Activated CD4-positive, CD25-positive, alpha-beta regulatory T cell treated with anti-CD3 and anti-CD28 coated beads, Interleukin-2, amount 50 U/mL, for 72 hours (primary cell): ENCODE measurements around the gene ADAM29.
"Not testable (repeated sequence)": the region's sequence is repeated elsewhere in the genome, so short reads cannot be mapped to it uniquely, and the experiment has no call there.

ENCODE experiments used
- DNase-seq: peaks from one replicate; pipeline ENCODE4 v3.0.0; 2021

Gene ADAM29

DNA sequence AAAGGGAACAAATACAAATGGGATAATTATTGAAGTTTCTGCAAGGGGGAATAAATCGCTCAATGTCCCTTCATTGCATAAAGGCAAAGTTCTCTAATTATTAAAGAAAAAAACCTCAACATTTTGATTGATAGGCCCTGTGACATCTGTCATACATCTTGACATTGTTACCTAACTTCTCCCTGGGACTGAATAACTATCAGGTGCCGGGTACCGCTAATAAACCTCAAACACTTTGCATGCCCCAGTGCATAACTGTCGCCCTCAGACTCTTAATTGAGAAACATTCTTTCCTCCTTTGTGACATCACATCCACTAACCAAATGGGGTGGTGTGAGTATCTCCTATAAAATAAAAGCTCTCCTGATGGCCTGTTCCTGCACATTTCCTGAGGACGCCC lies at the start of gene ADAM29:
TSS of gene ADAM29 (plus strand) at position 301 of the 400 bp plus-strand sequence. CDS start 57,168 bp downstream, outside the sequence.
- DNase-seq = no peak

DNA sequence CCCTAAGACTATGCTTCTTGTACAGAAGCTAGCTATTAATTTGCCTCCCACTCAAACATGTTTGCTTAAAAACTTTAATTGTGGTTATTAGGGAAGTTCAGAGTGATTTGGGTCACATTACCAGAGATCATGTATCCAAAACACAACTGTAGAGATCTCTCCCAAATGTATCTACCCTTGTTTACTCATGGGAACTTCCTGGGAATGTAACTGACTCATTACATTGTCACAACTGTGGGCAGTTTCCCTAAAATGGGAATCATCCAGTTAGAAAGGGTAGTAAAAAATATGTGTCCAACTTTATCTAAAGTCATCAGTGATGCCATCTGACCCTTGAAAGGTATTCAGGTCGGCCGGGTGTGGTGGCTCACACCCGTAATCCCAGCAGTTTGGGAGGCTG lies 48.8 kb upstream of the ADAM29 start:
- DNase-seq = no peak

DNA sequence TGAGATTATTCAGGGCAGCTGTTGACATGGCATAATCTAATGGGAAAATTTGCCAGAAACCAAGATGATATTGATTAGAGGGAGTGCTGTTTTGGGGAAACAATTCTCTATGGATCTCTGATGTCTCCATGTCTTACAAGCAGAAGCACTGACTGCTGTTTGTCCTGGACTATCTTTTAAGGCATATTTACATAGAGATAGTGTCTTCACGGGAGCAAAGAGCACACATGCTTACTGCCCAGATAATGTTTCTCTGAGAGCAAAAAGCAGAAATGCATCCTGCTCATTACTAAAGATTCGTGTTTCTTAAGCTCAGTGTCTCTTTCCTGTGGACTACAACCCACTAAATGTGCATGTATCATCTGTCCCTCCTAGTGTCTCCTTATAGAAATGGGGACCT lies 47.8 kb upstream of the ADAM29 start:
- DNase-seq = no peak

DNA sequence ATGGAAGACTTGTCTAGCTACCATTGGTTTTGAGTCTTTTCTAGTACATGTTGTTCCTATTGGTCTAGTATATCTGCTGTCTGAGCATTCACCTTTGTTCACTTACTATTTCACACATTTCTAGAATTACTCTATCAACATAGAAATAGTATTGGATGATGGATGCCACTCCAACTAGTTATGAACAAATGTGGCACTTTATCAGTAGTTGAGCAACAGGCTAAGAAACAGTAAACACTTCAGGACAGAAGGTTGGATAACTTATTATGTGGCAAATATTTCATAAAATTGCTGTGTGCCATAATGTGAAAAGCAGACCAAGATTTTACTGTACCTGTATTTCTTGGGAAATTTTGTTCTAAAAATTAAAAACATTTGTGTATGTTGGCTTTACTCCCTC lies 46.8 kb upstream of the ADAM29 start:
- DNase-seq = no peak

DNA sequence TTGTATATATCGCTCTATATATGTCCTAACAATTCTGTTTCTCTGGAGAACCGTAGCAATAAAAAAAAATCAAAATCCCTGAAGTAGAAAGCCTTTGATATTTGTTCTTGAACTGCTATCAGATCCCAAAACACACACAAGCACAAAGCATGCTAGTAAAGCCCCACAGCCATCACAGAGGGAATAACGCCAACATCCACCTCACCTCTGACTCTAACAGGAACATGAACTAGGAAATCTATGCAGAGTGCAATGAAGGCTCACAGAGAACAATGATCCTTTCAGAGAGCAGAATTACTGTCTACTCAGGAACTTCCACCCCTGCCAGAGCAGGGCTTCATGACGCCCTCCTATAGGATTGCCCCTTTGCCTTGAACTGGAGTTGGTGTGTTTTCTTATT lies 45.0 kb upstream of the ADAM29 start:
- DNase-seq = not testable (repeated sequence)

DNA sequence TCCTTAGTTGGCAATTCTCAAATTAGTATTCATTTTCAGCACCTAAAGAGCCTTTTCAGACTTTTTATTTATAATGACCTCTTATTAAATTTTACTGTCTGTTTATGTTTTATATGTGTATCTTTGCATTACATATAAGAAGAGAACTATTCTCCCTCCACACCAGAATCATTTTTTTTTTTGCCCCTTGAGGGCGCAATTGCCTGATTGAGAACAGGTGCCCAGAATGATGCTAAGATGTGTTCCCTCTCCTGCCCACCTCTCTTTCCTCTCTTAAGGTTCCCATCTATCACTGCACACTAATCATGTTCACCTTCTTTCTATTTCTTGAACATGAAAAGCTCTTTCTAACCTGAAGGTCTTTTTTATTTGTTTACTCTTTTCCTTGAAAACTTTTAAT lies 44.2 kb upstream of the ADAM29 start:
- no peak for DNase-seq

DNA sequence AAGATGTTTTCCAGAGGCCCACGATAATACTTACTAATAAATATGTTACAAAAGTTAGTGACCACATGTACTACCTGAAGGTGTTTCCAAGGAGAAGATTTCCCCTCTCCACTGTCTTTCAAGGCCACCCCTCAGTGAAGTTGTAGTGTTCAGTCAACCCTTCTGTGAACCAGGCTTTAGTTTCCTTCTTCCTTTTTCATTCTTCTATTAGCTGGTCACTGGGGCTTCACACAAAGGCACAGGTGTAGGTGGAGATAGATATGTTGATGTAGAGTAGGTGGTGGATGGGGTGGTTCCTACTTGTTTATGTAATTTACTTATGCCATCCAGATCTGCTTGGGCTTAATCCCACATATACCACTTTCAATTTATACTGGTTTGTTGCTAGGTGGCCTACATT lies 43.3 kb upstream of the ADAM29 start:
- DNase-seq = no peak

DNA sequence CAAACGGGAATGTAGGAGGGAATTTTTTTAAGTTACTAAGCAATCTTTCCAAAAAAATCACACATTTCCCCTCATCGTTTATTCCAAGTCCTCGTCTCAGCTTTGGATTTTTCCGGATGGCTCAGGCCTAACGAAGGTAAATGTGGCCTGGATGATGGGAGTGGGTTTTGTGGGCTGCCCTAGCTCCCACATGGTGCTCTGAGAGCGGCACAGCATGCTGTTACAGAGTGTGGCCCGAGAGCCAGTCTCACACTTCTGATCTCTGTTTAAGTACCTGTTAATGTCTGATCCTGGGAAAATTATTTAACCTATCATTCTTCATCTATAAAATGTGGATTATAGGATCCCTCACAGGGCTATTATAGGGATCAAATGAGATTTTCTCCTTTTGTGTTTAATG lies 38.2 kb upstream of the ADAM29 start:
- no peak for DNase-seq

DNA sequence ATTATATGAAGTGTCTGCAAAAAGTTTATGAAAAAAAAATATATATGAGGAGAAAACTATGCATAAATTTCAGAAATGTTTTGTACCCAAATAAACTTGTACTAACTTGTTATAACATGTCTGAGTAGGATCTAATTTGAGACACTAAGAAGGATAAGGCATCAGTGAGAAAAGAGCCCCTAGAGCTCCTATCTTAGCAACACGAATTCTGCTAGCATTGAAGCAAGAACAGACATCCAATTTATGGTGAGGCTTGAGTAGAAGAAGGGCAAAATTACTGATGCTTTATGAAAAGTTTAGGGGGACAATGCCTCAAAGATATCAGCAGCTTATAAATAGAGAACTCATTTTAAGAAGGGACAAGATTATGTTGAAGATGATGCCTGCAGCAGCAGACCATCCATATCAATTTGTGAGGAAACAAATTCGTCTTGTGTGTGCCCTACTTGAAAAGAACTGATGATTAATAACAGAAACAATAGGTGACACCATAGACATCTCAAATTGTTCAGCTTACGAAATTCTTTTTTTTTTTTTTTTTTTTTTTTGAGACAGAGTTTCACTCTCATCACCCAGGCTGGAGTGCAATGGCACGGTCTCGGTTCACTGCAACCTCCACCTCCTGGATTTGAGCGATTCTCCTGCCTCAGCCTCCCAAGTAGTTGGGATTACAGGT lies 35.7 kb upstream of the ADAM29 start:
- no peak for DNase-seq

DNA sequence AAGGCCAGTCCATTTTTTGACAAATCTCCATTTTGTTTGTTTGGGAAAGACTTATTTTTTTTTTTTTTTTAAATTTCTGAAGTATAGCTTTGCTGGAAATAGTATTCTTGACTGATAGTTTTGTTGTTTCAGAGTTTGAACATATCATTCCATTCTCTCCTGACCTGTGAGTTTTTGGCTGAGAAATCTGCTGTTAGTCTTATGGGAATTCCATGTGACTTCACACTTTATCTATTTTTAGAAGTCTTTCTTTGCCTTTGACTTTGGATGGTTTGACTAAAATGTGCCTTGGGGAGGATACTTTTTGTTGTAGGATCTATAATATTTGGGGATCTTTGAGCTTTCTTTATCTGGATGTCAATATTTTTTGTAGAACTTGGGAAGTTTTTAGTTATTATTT lies 10.7 kb upstream of the ADAM29 start:
- no peak for DNase-seq

DNA sequence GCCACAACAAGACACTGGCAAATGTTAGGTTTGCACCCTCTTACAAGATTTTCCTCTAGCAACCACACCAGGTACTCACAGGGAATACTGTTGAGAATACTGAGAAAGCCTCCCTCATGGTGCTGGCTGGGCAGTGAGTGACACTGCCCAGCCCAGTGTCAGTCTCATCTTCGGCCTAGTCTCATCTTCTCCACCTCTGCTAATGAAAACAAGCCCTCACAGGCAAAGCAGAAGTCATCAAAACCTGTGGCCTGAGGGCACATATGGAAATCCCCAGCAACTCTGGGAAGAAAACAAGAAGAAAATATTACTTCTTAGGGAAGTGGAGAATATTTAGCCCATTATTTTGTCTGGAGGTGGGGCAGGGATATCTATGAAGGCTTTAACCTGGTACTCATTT lies 7.9 kb upstream of the ADAM29 start:
- no peak for DNase-seq

DNA sequence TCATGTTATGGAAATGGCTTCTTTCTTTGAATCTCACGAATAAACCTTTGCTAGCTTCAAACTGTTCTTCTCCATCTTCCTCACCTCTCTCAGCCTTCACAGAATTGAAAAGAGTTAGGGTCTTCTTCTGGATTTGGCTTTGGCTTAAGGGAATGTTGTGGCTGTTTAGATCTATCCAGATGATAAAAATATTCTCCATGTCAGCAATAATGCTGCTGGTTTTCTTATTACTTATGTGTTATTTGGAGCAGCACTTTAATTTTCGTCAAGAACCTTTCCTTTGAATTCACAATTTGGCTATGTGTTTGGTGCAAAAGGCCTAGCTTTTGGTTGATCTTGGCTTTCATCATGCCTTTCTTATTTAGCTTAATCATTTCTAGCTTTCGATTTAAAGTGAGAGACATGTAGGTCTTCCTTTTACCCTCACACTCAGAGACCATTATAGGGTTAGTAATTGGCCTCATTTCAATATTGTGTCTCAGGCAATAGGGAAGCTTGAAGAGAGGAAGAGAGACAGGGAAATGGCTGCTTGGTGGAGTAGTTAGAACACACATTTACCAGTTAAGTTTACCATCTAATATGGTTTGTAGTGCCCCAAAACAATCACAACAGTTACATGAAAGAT lies 5.1 kb upstream of the ADAM29 start:
- DNase-seq = no peak

DNA sequence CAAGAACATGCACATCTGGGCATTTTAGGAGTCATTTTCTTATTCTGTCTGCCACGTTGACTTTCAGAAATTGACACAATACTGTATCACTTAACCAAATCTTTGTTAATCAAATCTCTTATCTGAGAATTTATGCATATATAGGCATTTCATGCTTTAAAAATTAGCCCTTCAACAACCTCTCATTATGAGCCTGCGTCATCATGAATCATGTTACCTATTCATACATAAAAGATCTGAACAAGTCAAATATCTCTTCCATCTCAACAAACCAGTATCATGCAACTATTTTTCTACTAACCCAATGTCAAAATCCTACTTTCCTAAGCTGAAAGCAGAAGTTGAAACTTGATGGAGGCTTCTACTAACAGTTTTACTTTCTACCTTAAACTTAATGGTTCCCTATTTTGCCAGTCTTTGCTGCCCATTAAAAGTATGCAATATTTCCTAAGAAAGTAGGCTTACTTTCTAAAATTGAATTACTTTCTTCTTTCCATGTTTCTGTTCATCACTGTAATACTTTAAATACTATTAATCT lies 1.8 kb downstream of the ADAM29 start:
- no peak for DNase-seq

DNA sequence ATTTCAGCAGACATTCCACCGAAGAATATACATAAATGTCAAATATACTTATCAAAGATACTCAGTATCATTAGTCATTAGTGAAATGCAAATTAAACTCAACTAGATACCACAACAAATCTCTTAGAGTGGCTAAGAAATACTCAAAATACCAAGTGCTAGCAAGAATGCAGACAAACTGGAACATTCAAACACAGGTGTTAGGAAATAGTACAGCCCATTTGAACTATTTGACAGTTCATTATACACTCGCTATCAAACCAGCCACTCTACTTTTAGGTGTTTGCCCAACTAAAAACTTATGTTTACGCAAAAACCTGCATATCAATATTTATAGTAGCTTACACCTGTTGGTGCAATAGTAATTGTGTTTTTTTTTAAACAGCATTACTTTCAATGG lies 8.8 kb downstream of the ADAM29 start:
- DNase-seq = no peak

DNA sequence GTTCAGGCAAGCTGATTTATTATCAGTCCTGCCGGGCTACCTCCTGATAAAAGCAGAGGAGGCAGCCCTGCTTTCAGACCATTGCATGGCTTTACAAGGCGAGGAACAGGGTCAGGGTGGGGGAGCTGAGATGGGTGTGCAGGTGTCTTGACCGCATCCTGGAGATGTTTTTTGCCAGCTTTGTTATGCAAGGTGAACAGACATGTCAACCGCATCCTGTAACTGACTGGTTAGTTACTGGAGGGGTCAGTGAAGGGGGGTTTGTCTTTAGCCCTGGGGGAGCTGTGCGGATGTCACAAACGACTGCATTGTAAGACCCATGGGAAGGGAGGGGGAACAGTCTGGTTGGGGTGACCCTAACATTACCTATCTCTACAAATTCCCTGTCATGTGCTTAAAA lies 10.0 kb downstream of the ADAM29 start:
- no peak for DNase-seq

DNA sequence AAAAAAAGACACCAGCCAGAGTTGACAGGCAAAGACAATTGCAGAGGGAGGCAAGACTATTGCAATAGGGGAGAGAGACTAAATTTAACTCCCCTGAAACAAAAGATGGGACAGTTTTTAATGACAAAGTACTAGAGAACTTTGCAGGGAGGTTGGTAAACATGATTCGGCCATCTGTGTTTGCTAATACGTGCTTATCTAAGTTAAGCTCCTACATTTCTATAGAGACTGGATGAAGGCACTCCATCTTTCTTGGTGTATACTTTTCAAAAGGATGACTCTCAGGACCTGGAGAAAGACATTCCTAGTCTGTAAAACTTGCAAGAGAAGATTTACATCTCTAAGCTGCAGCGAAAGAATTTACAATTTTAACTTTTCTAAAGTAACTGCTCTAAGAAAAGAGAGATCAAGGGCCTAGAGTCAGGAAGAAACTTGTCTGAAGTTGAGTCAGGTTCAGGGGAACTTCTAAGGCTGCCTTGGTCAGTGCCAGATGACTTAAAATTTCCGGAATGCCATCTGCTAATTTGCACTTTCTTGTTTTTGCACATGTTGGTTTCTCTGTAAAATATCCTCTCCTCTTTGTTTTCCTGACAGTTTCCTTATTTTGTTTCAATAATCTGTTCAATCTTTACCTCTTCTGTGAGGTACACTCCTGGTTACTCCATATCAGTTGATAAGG lies 10.6 kb downstream of the ADAM29 start:
- DNase-seq = no peak

DNA sequence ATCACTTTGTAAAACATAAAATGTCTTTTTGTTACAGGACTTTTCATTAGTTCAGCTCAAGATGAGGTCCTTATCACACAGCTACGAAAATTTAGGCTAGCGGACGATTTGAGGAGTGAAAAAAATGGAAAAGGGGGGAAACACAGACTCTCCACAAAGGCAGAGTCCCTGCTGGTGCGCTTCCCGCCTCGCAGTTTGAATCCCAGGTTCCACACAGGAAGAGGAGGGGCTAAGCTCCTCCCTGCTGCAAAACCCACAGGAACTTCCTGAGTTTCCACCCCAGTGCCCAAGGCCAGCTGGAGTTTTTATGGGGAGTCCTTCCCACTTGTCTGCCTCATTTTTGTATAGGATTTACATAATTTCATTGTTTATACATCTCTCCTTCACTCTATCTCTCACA lies 11.2 kb downstream of the ADAM29 start:
- no peak for DNase-seq

DNA sequence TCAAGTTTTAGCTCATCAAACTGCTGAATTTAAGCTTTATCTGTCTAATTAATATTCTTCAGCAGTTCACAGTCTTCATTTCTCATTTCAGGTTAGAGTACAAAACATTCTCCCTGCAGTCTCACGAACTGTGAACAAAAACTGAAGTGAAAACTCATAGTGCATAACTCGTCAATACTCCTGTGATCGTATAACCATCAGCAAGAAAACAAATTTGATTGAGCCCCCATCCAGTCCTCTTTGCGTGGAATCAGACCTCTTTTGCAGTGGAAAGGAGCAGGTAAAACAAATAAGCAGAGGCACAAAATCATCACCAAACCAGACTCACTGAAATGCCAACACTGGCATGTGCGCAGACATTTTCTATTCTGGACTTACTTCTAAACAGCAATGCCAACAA lies 12.7 kb downstream of the ADAM29 start:
- no peak for DNase-seq

DNA sequence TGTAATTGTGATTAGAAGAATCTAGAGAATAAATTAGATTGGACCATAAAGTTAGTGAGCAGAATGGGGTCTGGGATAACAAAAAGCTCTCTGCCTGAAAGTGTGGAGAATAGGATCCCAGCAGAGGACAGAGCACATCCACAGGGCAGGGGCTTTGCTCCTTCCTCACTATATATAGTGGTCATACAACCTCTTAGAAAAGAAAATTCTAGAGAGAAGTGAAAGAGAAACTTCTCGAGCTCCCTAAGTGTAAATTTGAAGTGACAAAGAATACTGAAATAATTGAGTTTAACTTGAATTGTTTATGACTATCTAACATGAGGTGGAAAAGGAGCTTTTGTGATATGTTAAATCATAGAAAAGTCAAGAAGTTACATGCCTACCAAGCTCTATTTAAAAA lies 14.9 kb downstream of the ADAM29 start:
- DNase-seq = no peak

DNA sequence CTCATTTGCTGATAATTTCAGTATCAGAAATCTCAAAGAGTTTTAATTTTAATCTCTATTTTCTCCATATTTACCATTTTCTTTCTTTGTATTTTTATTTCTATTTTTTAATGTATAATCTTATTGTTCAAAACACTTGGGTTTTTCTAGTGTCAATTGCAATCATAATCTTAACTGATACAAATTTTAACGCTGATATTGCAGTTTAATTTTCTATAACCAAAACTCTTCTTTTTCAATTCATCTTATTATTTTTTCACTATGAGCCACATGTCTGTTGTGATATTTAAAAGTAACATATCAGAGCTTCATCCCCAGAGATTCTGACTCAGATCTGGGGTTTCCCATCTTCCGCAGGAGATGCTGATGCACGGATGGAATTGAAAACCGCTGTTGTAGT lies 16.2 kb downstream of the ADAM29 start:
- no peak for DNase-seq

DNA sequence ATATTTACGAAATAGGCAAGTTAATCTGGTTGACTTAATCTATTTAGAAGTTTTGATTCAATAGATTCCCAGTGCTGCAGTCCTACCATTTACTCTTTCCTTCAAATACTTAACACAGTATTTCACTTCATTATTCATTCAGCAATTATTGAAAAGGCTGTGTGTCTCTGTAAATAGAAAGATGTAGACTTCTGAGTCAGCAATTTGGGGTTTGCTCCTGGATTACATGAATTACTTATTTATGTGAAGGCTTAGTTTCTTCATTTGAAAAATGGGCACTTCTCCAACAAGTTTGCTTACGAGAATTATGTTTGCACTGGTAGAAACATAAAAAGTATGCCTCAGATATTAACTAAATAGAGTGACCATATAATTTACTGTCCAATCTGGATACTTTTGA lies 17.4 kb downstream of the ADAM29 start:
- DNase-seq = no peak

DNA sequence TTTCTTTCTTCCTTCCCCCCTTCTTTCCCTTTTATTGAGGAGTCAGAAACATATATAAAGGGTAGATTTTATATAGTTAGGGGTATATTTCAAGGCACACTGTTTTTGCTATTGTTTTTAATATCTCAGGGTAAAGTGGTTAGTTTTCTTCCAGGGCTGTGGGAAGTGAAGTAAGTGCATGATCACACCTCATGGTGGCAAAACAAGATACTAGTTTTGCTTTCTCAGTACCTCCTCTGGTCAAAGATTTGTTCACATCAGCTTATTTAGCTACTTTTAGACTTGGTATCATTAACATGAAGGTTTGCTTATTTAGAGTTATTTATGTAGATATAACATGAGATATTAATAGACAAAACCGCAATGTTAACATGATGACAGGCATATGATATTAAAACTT lies 21.8 kb downstream of the ADAM29 start:
- no peak for DNase-seq

DNA sequence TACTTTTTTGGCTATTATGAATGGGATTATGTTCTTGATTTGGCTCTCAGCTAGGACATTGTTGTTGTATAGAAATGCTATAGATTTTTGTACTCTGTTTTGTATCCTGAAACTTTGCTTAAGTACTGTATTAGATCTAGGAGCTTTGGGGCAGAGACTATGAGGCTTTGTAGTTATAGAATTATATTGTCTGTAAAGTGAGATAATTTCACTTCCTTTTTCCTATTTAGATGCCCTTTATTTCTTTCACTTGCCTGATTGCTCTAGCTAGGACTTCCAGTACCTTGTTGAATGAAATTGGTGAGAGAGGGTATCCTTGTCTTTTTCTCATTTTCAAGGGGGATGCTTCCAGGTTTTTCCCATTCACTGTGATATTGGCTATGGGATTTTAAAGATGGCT lies 28.1 kb downstream of the ADAM29 start:
- no peak for DNase-seq

DNA sequence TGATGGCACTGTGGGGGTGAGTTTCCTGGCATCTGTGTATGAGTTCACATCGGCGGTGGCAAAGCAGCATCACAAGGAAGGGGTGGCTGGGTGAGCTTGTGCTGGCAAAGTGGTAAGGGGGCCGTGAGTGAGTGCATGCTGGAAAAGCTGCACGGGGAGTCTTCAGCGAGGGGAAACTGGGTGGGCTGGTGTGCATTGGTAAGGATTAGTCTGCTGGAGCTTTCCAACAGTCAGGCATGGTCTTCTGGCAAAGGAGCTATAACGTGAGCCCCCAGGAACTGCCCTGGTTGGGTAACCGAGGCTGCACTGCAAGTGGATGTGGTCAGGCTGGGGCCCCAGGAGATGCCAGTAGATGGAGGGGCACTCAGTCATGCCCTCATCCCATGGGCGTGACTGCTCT lies 30.7 kb downstream of the ADAM29 start:
- DNase-seq = no peak
